HG03108 (cell line): ENCODE measurements around the gene LIPT1.
"Not testable (repeated sequence)": the region's sequence is repeated elsewhere in the genome, so short reads cannot be mapped to it uniquely, and the experiment has no call there.

Experiments
- ATAC-seq: cut with Tn5 transposase; IDR thresholded peaks from one replicate; pipeline ENCODE4 v1.9.1; 2021; ENCODE audit warnings: moderate library complexity; ENCODE audit not compliant: unreplicated experiment

Gene LIPT1

GRCh38 chr2:99171377-99172140 lies 16.8 kb downstream of the LIPT1 start:
- ATAC-seq, result no peak

GRCh38 chr2:99180755-99181623 lies 26.2 kb downstream of the LIPT1 start, which contains the start of the genes MITD1 and MRPL30:
TSS of gene MITD1 (minus strand) at chr2:99181058. CDS start at chr2:99180981, 77 bp downstream.
TSS of gene MRPL30 (plus strand) at chr2:99181184. CDS start at chr2:99186204, 5,020 bp downstream.
- peak; percentile 86 for ATAC-seq

- ATAC-seq, result no peak
Measured at GRCh38 chr2:99181624-99182000, 26.8 kb downstream of the LIPT1 start.

GRCh38 chr2:99183025-99183424 lies 28.3 kb downstream of the LIPT1 start:
- no peak for ATAC-seq

- no peak for ATAC-seq
Measured at GRCh38 chr2:99184811-99185210, 30.0 kb downstream of the LIPT1 start.

- ATAC-seq, result no peak
Measured at GRCh38 chr2:99187011-99187410, 32.2 kb downstream of the LIPT1 start.

- ATAC-seq, result no peak
Measured at GRCh38 chr2:99188357-99188756, 33.6 kb downstream of the LIPT1 start.

GRCh38 chr2:99190548-99190947 lies 35.8 kb downstream of the LIPT1 start:
- no peak for ATAC-seq

- not testable (repeated sequence) for ATAC-seq
Measured at GRCh38 chr2:99192364-99192763, 37.6 kb downstream of the LIPT1 start.

GRCh38 chr2:99198103-99198841 lies 43.5 kb downstream of the LIPT1 start:
- no peak for ATAC-seq

- ATAC-seq, result no peak
Measured at GRCh38 chr2:99200076-99200800, 45.5 kb downstream of the LIPT1 start.

- no peak for ATAC-seq
Measured at GRCh38 chr2:99201959-99202678, 47.4 kb downstream of the LIPT1 start.

GRCh38 chr2:99205491-99205890 lies 50.7 kb downstream of the LIPT1 start:
- no peak for ATAC-seq
